Left lung (tissue), 14 donors: ENCODE results near the gene SUMO1. TPM values are rescaled to one million over a fixed set of nuclear protein-coding genes. Genes with fewer than 3 reads are reported as not detected.

ENCODE experiments used
- ATAC-seq: fragments of 200-7000 bp; cut with Tn5 transposase; one replicate; pipeline ENCODE4 v1.9.1; 2020; ENCODE audit warnings: moderate library complexity
- DNase-seq, 4 donors: peaks; one replicate each; pipeline ENCODE4 v3.0.0-alpha.2; 2013 to 2020
- H3K27ac ChIP-seq, 2 donors: fragments of 200-600 bp; sonication (generic) in 1 of 2; one replicate each; pipeline versions ENCODE4 v1.5.0 to v1.8.0; 2020 to 2021
- H3K27me3 ChIP-seq, 2 donors: fragments of 200-600 bp; sonication (generic) in 1 of 2; one replicate each; pipeline versions ENCODE4 v1.5.0 to v1.8.0; 2020 to 2021
- H3K36me3 ChIP-seq, 2 donors: fragments of 200-600 bp; sonication (generic) in 1 of 2; one replicate each; pipeline versions ENCODE4 v1.5.0 to v1.8.0; 2020 to 2021
- H3K4me1 ChIP-seq, 2 donors: fragments of 200-600 bp; one replicate each; pipeline ENCODE4 v1.8.0; 2021
- H3K4me3 ChIP-seq, 2 donors: fragments of 200-600 bp; sonication (generic) in 1 of 2; one replicate each; pipeline versions ENCODE4 v1.5.0 to v1.8.0; 2020 to 2021; ENCODE audit warnings: mild to moderate bottlenecking in 1 of 2
- H3K9me3 ChIP-seq, 2 donors: fragments of 200-600 bp; sonication (generic) in 1 of 2; one replicate each; pipeline versions ENCODE4 v1.5.0 to v1.8.0; 2020 to 2021
- intact Hi-C, 2 donors: fragments of 100-400 bp; cut with DNase I; formaldehyde crosslinking; loops; one replicate each; pipeline versions ENCODE4 v1.11.2 to v1.14.2; 2022
- long read RNA-seq, 12 donors: library from polyadenylated mRNA in 2 of 12; unstranded in 2 of 12; transcript quantifications; one replicate each; pipeline ENCODE4 v2.0.0 and lab custom pipeline, GENCODE V29; 2019 to 2026
- polyA plus RNA-seq, 6 donors: library from polyadenylated mRNA; unstranded; fragments of 120-200 nt; gene quantifications; one replicate each; pipeline ENCODE4 v1.2.1, GENCODE V29; 2013; ENCODE audit not compliant: insufficient read length in 6 of 6
- total RNA-seq, 2 donors: library from RNA; stranded (reverse); fragmentation: NEBNext Ultra II Directional; extraction: Animal tissue kit (Norgen Biotek cat#: 25700); gene quantifications; one replicate each; pipeline ENCODE4 v1.2.1, GENCODE V29; 2021
- TF ChIP-seq, protein P1 (sequence below), 2 donors: fragments of 200-600 bp; sonication (generic) in 1 of 2; IDR thresholded peaks; one replicate each; pipeline versions ENCODE4 v1.5.0 to v1.8.0; 2021; ENCODE audit warnings: antibody characterized with exemption in 2 of 2
- donor health status: DM: no; HTN: yes; CAD: no.
- donor health status: DM: no; HTN: no; CAD: no.

SUMO1 gene
- total RNA-seq (10 to 100 TPM; 73.7 to 91.6 TPM), polyA plus RNA-seq (100 to 1,000 TPM; 132 to 173 (median 157) TPM)
- long read RNA-seq, donor 1, transcript SUMO1-203 (5 exons, 1,536 nt) = major isoform, 126 of 137 reads
- long read RNA-seq, donor 1, transcript SUMO1-202 (6 exons, 1,071 nt) = minor isoform, 5 of 137 reads
- long read RNA-seq, donor 1, partial matches to known transcripts = 0 of 137 reads
- long read RNA-seq, donor 1, other reads (novel, unspliced or antisense) = 0 of 137 reads
- long read RNA-seq, donor 2, transcript SUMO1-203 (5 exons, 1,536 nt) = major isoform, 77 of 85 reads
- long read RNA-seq, donor 2, partial matches to known transcripts = 0 of 85 reads
- long read RNA-seq, donor 2, other reads (novel, unspliced or antisense) = 0 of 85 reads
- long read RNA-seq, donor 3, transcript SUMO1-203 (5 exons, 1,536 nt) = major isoform, 93 of 103 reads
- long read RNA-seq, donor 3, transcript SUMO1-202 (6 exons, 1,071 nt) = minor isoform, 5 of 103 reads
- long read RNA-seq, donor 3, partial matches to known transcripts = 0 of 103 reads
- long read RNA-seq, donor 3, other reads (novel, unspliced or antisense) = 0 of 103 reads
- long read RNA-seq, donor 4, transcript SUMO1-203 (5 exons, 1,536 nt) = major isoform, 92 of 101 reads
- long read RNA-seq, donor 4, partial matches to known transcripts = 0 of 101 reads
- long read RNA-seq, donor 4, other reads (novel, unspliced or antisense) = 4 of 101 reads
- long read RNA-seq, donor 5, transcript SUMO1-205 (5 exons, 534 nt) = minor isoform, 5 of 93 reads
- long read RNA-seq, donor 5, transcript SUMO1-201 (4 exons, 831 nt) = minor isoform, 5 of 93 reads
- long read RNA-seq, donor 5, transcript SUMO1-203 (5 exons, 1,536 nt) = major isoform, 80 of 93 reads
- long read RNA-seq, donor 5, partial matches to known transcripts = 0 of 93 reads
- long read RNA-seq, donor 5, other reads (novel, unspliced or antisense) = 0 of 93 reads
- long read RNA-seq, donor 6, transcript SUMO1-203 (5 exons, 1,536 nt) = major isoform, 113 of 121 reads
- long read RNA-seq, donor 6, transcript SUMO1-201 (4 exons, 831 nt) = minor isoform, 5 of 121 reads
- long read RNA-seq, donor 6, partial matches to known transcripts = 0 of 121 reads
- long read RNA-seq, donor 6, other reads (novel, unspliced or antisense) = 0 of 121 reads
- long read RNA-seq, donor 7, transcript SUMO1-203 (5 exons, 1,536 nt) = major isoform, 37 of 38 reads
- long read RNA-seq, donor 7, partial matches to known transcripts = 0 of 38 reads
- long read RNA-seq, donor 7, other reads (novel, unspliced or antisense) = 0 of 38 reads
- long read RNA-seq, donor 8, transcript SUMO1-203 (5 exons, 1,536 nt) = major isoform, 67 of 303 reads
- long read RNA-seq, donor 8, partial matches to known transcripts = 206 of 303 reads
- long read RNA-seq, donor 8, other reads (novel, unspliced or antisense) = 24 of 303 reads
- long read RNA-seq, donor 9 = 0 reads
- long read RNA-seq, donor 10, transcript SUMO1-203 (5 exons, 1,536 nt) = major isoform, 80 of 90 reads
- long read RNA-seq, donor 10, partial matches to known transcripts = 0 of 90 reads
- long read RNA-seq, donor 10, other reads (novel, unspliced or antisense) = 4 of 90 reads
- long read RNA-seq, donor 11, transcript SUMO1-203 (5 exons, 1,536 nt) = major isoform, 89 of 100 reads
- long read RNA-seq, donor 11, transcript SUMO1-202 (6 exons, 1,071 nt) = minor isoform, 5 of 100 reads
- long read RNA-seq, donor 11, partial matches to known transcripts = 0 of 100 reads
- long read RNA-seq, donor 11, other reads (novel, unspliced or antisense) = 0 of 100 reads
- long read RNA-seq, donor 12, transcript SUMO1-203 (5 exons, 1,536 nt) = major isoform, 67 of 272 reads
- long read RNA-seq, donor 12, partial matches to known transcripts = 157 of 272 reads
- long read RNA-seq, donor 12, other reads (novel, unspliced or antisense) = 42 of 272 reads

- peak within 1 kb of the TSS; percentile 94 to 97 for H3K4me3 ChIP-seq
- H3K4me1 ChIP-seq = peaks cover 13 to 28% of the 10 kb centered on the region in 2 donors
Observed at GRCh38 chr2:202238234-202239197, at the start of gene SUMO1. TSS of gene SUMO1 (minus strand) at chr2:202238597. CDS start at chr2:202238451, 146 bp downstream.

GRCh38 chr2:202286595-202286994 is 48.2 kb upstream of the SUMO1 start:
- no peaks in the 10 kb centered on the region for H3K27me3 ChIP-seq
- H3K36me3 ChIP-seq = peaks cover 4 to 97% of the 10 kb centered on the region in 2 donors
- no peak overlapping the region for H3K4me3 ChIP-seq
- intact Hi-C loops = no loop called here
- ATAC-seq (no peak), DNase-seq (no peak)
- TF ChIP-seq, protein P1, sequence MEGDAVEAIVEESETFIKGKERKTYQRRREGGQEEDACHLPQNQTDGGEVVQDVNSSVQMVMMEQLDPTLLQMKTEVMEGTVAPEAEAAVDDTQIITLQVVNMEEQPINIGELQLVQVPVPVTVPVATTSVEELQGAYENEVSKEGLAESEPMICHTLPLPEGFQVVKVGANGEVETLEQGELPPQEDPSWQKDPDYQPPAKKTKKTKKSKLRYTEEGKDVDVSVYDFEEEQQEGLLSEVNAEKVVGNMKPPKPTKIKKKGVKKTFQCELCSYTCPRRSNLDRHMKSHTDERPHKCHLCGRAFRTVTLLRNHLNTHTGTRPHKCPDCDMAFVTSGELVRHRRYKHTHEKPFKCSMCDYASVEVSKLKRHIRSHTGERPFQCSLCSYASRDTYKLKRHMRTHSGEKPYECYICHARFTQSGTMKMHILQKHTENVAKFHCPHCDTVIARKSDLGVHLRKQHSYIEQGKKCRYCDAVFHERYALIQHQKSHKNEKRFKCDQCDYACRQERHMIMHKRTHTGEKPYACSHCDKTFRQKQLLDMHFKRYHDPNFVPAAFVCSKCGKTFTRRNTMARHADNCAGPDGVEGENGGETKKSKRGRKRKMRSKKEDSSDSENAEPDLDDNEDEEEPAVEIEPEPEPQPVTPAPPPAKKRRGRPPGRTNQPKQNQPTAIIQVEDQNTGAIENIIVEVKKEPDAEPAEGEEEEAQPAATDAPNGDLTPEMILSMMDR (IDR thresholded peaks at IDR 0.05) = no peak
- peaks cover 0 to 5% of the 10 kb centered on the region in 2 donors for H3K4me1 ChIP-seq
- H3K9me3 ChIP-seq = no peaks in the 10 kb centered on the region
- no peak overlapping the region for H3K27ac ChIP-seq

More at GRCh38 chr2:202238234-202239197, at the start of gene SUMO1:
- Histone ChIP-seq H3K36me3 (no peaks in the 10 kb centered on the region), H3K9me3 (no peaks in the 10 kb centered on the region), H3K27ac (peak within 1 kb of the TSS; percentile 82 to 84), H3K27me3 (no peaks in the 10 kb centered on the region)
- intact Hi-C loops = no loop called here
- DNase-seq (peak; percentile 91 to 99 (median 94)), ATAC-seq (peak; percentile 98)
- TF ChIP-seq, protein P1 (IDR thresholded peaks at IDR 0.05) = no peak

DNA sequence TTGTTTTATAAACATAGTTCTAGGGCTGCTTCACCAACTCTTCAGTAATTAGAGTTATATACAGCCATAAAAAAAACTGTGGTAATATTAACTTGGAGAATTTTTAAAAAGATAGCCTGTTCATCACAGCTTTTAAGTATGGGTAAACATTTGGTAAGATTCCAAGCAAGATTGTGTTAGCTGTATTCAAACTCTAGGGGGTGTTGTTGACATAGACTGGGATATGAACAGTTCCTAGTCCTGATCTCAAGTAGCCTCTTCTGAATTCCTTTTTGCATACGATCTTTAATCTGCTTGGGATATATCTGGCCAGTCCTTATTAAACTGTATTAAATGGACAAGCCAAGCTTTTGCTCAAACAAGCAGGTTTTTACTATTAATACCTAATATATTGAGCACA is 40.5 kb upstream of the SUMO1 start:
- DNase-seq = peak in 1 of 4 donors; percentile 22
- Histone ChIP-seq H3K4me1 (peaks cover 5 to 48% of the 10 kb centered on the region in 2 donors), H3K36me3 (peaks cover 4 to 76% of the 10 kb centered on the region in 2 donors), H3K27ac (peak overlapping the region; percentile 51 to 61), H3K9me3 (no peaks in the 10 kb centered on the region), H3K4me3 (no peak overlapping the region), H3K27me3 (no peaks in the 10 kb centered on the region)
- intact Hi-C loops = no loop called here
- TF ChIP-seq, protein P1 (IDR thresholded peaks at IDR 0.05) = peak; percentile 37 to 53
- peak; percentile 88 for ATAC-seq
